Stimulated activated CD8-positive, alpha-beta memory T cell treated with anti-CD3 and anti-CD28 coated beads, Interleukin-4, amount 100 ng/mL, for 1 hour (primary cell): ENCODE measurements around the gene SLIT3.

Source experiments
- DNase-seq, 2 donors: peaks; one replicate each; pipeline ENCODE4 v3.0.0-alpha.2; 2020; ENCODE audit warnings: low read depth in 2 of 2, low spot score in 1 of 2

The SLIT3 gene

GRCh38 chr5:169300468-169301385 lies at the start of gene SLIT3:
Gene SLIT3 (minus strand): TSS chr5:169301139. CDS start chr5:169300709, 430 bp downstream.
- DNase-seq, result no peak

- no peak for DNase-seq
Measured at GRCh38 chr5:169350016-169350415, 49.1 kb upstream of the SLIT3 start.

GRCh38 chr5:169347786-169348185 lies 46.8 kb upstream of the SLIT3 start:
- no peak for DNase-seq

- DNase-seq, result no peak
Measured at GRCh38 chr5:169344629-169345028, 43.7 kb upstream of the SLIT3 start.

- DNase-seq, result no peak
Measured at GRCh38 chr5:169343766-169344165, 42.8 kb upstream of the SLIT3 start.

GRCh38 chr5:169341556-169341955 lies 40.6 kb upstream of the SLIT3 start:
- DNase-seq, result no peak

GRCh38 chr5:169339869-169340268 lies 38.9 kb upstream of the SLIT3 start:
- no peak for DNase-seq

GRCh38 chr5:169336242-169336641 lies 35.3 kb upstream of the SLIT3 start:
- no peak for DNase-seq

- DNase-seq, result no peak
Measured at GRCh38 chr5:169335806-169336205, 34.9 kb upstream of the SLIT3 start.

GRCh38 chr5:169333518-169333917 lies 32.6 kb upstream of the SLIT3 start:
- no peak for DNase-seq

- DNase-seq, result no peak
Measured at GRCh38 chr5:169331292-169331852, 30.4 kb upstream of the SLIT3 start.

- DNase-seq, result no peak
Measured at GRCh38 chr5:169328401-169328800, 27.5 kb upstream of the SLIT3 start.

- DNase-seq, result no peak
Measured at GRCh38 chr5:169325273-169325672, 24.3 kb upstream of the SLIT3 start.

- no peak for DNase-seq
Measured at GRCh38 chr5:169318556-169318955, 17.6 kb upstream of the SLIT3 start.

GRCh38 chr5:169307646-169308045 lies 6.7 kb upstream of the SLIT3 start:
- DNase-seq, result no peak

GRCh38 chr5:169305366-169305765 lies 4.4 kb upstream of the SLIT3 start:
- DNase-seq, result no peak

- DNase-seq, result no peak
Measured at GRCh38 chr5:169304175-169304574, 3.2 kb upstream of the SLIT3 start.

GRCh38 chr5:169303119-169303515 lies 2.2 kb upstream of the SLIT3 start:
- no peak for DNase-seq

- no peak for DNase-seq
Measured at GRCh38 chr5:169302491-169303118, 1.7 kb upstream of the SLIT3 start.

- DNase-seq, result no peak
Measured at GRCh38 chr5:169301986-169302385, 1.0 kb upstream of the SLIT3 start.

- DNase-seq, result no peak
Measured at GRCh38 chr5:169301386-169301934, 521 bp upstream of the SLIT3 start.
